Lung (tissue), 12 donors: ENCODE results near the gene SLC26A9. TPM values are rescaled to one million over a fixed set of nuclear protein-coding genes. Genes with fewer than 3 reads are reported as not detected.

Experiments
- ATAC-seq: fragments of 200-7000 bp; cut with Tn5 transposase; one replicate; pipeline ENCODE4 v1.9.1; 2020; ENCODE audit warnings: moderate number of reproducible peaks; ENCODE audit not compliant: insufficient read depth, low FRiP score
- DNase-seq, 3 donors: peaks; one replicate each; pipeline ENCODE4 v3.0.0-alpha.2; 2013 to 2017
- H3K27ac ChIP-seq, 2 donors: one replicate each; pipeline ENCODE4 v1.5.1; 2013; ENCODE audit warnings: mild to moderate bottlenecking in 2 of 2, moderate library complexity in 2 of 2, control low read depth in 1 of 2, inconsistent platforms in 1 of 2, low read depth in 1 of 2, low read length in 1 of 2
- H3K27me3 ChIP-seq, 3 donors: one replicate each; pipeline ENCODE4 v1.5.1; 2013; ENCODE audit warnings: low read length in 2 of 3; ENCODE audit not compliant: control insufficient read depth in 3 of 3, insufficient read depth in 3 of 3
- H3K36me3 ChIP-seq, 4 donors: one replicate each; pipeline ENCODE4 v1.5.1; 2013; ENCODE audit warnings: low read length in 4 of 4, mild to moderate bottlenecking in 1 of 4, moderate library complexity in 1 of 4; ENCODE audit not compliant: control insufficient read depth in 4 of 4, insufficient read depth in 4 of 4
- H3K4me1 ChIP-seq, 5 donors: one replicate each; pipeline ENCODE4 v1.5.1; 2013; ENCODE audit warnings: low read length in 5 of 5, mild to moderate bottlenecking in 2 of 5, moderate library complexity in 1 of 5; ENCODE audit not compliant: control insufficient read depth in 5 of 5, insufficient read depth in 5 of 5
- H3K4me3 ChIP-seq: one replicate; pipeline ENCODE4 v1.5.1; 2013; ENCODE audit warnings: mild to moderate bottlenecking, control low read depth, moderate library complexity
- H3K9ac ChIP-seq, 2 donors: one replicate each; pipeline ENCODE4 v1.5.1; 2013; ENCODE audit warnings: low read length in 2 of 2, control low read depth in 1 of 2; ENCODE audit not compliant: insufficient read depth in 1 of 2
- H3K9me3 ChIP-seq, 4 donors: one replicate each; pipeline ENCODE4 v1.5.1; 2013; ENCODE audit warnings: low read length in 3 of 4, mild to moderate bottlenecking in 1 of 4, moderate library complexity in 1 of 4; ENCODE audit not compliant: control insufficient read depth in 4 of 4, insufficient read depth in 3 of 4
- CTCF ChIP-seq: IDR thresholded peaks from 2 replicates; pipeline ENCODE4 v1.5.1; 2012; ENCODE audit warnings: mild to moderate bottlenecking; ENCODE audit errors: control extremely low read depth, extremely low read depth
- WGBS, 2 donors: extraction: QIAGEN DNeasy Blood & Tissue Kit; methylation state at CpG; one replicate each; pipeline ENCODE4 v1.1.7; 2013; 5-methylcytosine and 5-hydroxymethylcytosine counted together
- polyA plus RNA-seq, 2 donors: library from polyadenylated mRNA; stranded (reverse); fragments of 200-250 nt; gene quantifications; one replicate each; pipeline ENCODE4 v1.2.1, GENCODE V29; 2013
- total RNA-seq, 2 donors: library from RNA; depleted of rRNA in 1 of 2; stranded (reverse); fragments of >200 nt in 1 of 2; gene quantifications; one replicate each; pipeline ENCODE4 v1.2.1, GENCODE V29; 2014 to 2021
- donor health status: control.
- donor health status: control.
- donor health status: Bipolar disorder and iron deficiency.
- donor health status: healthy.
- donor health status: DM: yes; HTN: yes; CAD: no.

Gene SLC26A9
- total and polyA plus RNA-seq, 4 donors, result 0.14 to 30.3 (median 15.8) TPM

- no peak overlapping the region for H3K9ac ChIP-seq
- no peak overlapping the region for H3K4me3 ChIP-seq
- H3K27ac ChIP-seq, result no peak overlapping the region
- 93 to 99% methylated on average over 6 of the region's 6 CpGs for WGBS, 2 donors
- ATAC-seq, result no peak
- H3K4me1 ChIP-seq, result peaks cover 0 to 4% (median 0%) of the 10 kb centered on the region in 5 donors
- H3K9me3 ChIP-seq, result no peaks in the 10 kb centered on the region
- no peak for TF ChIP-seq CTCF
- H3K36me3 ChIP-seq, result no peaks in the 10 kb centered on the region
- no peak for DNase-seq
- no peaks in the 10 kb centered on the region for H3K27me3 ChIP-seq
Observed at GRCh38 chr1:205927247-205927646, 16.0 kb downstream of the SLC26A9 start.

GRCh38 chr1:205926636-205927035 lies 16.6 kb downstream of the SLC26A9 start:
- WGBS, 2 donors, result 93 to 94% methylated on average over 8 of the region's 8 CpGs
- no peak for DNase-seq

GRCh38 chr1:205926213-205926612 lies 17.0 kb downstream of the SLC26A9 start:
- Histone ChIP-seq H3K4me3 (no peak overlapping the region), H3K4me1 (peaks cover 0 to under 1% (median 0%) of the 10 kb centered on the region in 5 donors), H3K9ac (no peak overlapping the region), H3K9me3 (no peaks in the 10 kb centered on the region), H3K36me3 (no peaks in the 10 kb centered on the region), H3K27ac (no peak overlapping the region), H3K27me3 (no peaks in the 10 kb centered on the region)
- 87 to 92% methylated on average over 5 of the region's 5 CpGs for WGBS, 2 donors
- DNase-seq (no peak), ATAC-seq (no peak)
- no peak for TF ChIP-seq CTCF

More at GRCh38 chr1:205926636-205927035, 16.6 kb downstream of the SLC26A9 start:
- no peak overlapping the region for H3K4me3 ChIP-seq
- no peaks in the 10 kb centered on the region for H3K9me3 ChIP-seq
- no peak for ATAC-seq
- H3K27me3 ChIP-seq, result no peaks in the 10 kb centered on the region
- TF ChIP-seq CTCF, result no peak
- no peak overlapping the region for H3K9ac ChIP-seq
- H3K36me3 ChIP-seq, result no peaks in the 10 kb centered on the region
- peaks cover 0 to under 1% (median 0%) of the 10 kb centered on the region in 5 donors for H3K4me1 ChIP-seq
- no peak overlapping the region for H3K27ac ChIP-seq

- no peak for ATAC-seq
- WGBS, 2 donors, result 82 to 88% methylated on average over 9 of the region's 9 CpGs
- Histone ChIP-seq H3K9ac (no peak overlapping the region), H3K9me3 (no peaks in the 10 kb centered on the region), H3K27me3 (no peaks in the 10 kb centered on the region), H3K4me3 (no peak overlapping the region), H3K36me3 (no peaks in the 10 kb centered on the region), H3K4me1 (peaks cover 0 to 5% (median 0%) of the 10 kb centered on the region in 5 donors), H3K27ac (no peak overlapping the region)
- DNase-seq, result no peak
- TF ChIP-seq CTCF, result no peak
Observed at GRCh38 chr1:205925736-205926135, 17.5 kb downstream of the SLC26A9 start.
